AG04450 (cell line): Measurements from ENCODE around the gene DCHS2. TPM values are rescaled to one million over a fixed set of nuclear protein-coding genes. Genes with fewer than 3 reads are reported as not detected.
"Not testable (repeated sequence)": the region's sequence is repeated elsewhere in the genome, so short reads cannot be mapped to it uniquely, and the experiment has no call there.

Experiments
- CTCF ChIA-PET: fragments of 300-600, 350-600 bp; formaldehyde crosslinking; extraction: SDS; loops from one replicate; lab custom pipeline; 2022; ENCODE audit warnings: antibody characterized with exemption, inconsistent platforms; lab: Charles Lee
- POLR2A ChIA-PET: fragments of 350-600 bp; formaldehyde crosslinking; extraction: SDS; loops from one replicate; lab custom pipeline; 2021; ENCODE audit warnings: antibody characterized with exemption, inconsistent platforms; lab: Yijun Ruan, JAX
- DNase-seq: peaks from one replicate; pipeline ENCODE4 v3.0.0-alpha.2; 2011; ENCODE audit warnings: low read depth, low spot score
- H3K27ac ChIP-seq: one replicate; pipeline ENCODE4 v1.5.1; 2012; ENCODE audit warnings: low read depth, low read length, control low read depth
- H3K27me3 ChIP-seq: one replicate; pipeline ENCODE4 v1.6.0; 2012; ENCODE audit warnings: low read length; ENCODE audit not compliant: control insufficient read depth, insufficient read depth
- H3K4me3 ChIP-seq: 2 replicates; pipeline ENCODE4 v1.5.1; 2011; ENCODE audit warnings: mild to moderate bottlenecking, low read depth, low read length, control low read depth
- H3K9me3 ChIP-seq: 2 replicates; pipeline ENCODE4 v1.5.1; 2012; ENCODE audit warnings: low read length; ENCODE audit not compliant: control insufficient read depth, insufficient read depth
- polyA plus RNA-seq: library from polyadenylated mRNA; depleted of rRNA; stranded (reverse); fragments of >200 nt; gene quantifications from 2 replicates; pipeline ENCODE4 v1.2.3, GENCODE V29; 2011
- TF ChIP-seq, protein P1 (sequence below): IDR thresholded peaks from 2 replicates; pipeline ENCODE4 v1.5.1; 2011; ENCODE audit warnings: low read depth, low read length, control low read depth, inconsistent platforms

The DCHS2 gene
- polyA plus RNA-seq, 1 experiment, result not detected

GRCh38 chr4:154222875-154223274, 268.7 kb downstream of the DCHS2 start:
- Histone ChIP-seq H3K27ac (no peak overlapping the region), H3K27me3 (no peaks in the 10 kb centered on the region), H3K4me3 (no peak overlapping the region), H3K9me3 (peaks cover 5% of the 10 kb centered on the region; the same call in 1 of the 2 replicates)
- ChIA-PET CTCF (no interaction called here), POLR2A (no interaction called here)
- DNase-seq, result no peak
- TF ChIP-seq, protein P1, sequence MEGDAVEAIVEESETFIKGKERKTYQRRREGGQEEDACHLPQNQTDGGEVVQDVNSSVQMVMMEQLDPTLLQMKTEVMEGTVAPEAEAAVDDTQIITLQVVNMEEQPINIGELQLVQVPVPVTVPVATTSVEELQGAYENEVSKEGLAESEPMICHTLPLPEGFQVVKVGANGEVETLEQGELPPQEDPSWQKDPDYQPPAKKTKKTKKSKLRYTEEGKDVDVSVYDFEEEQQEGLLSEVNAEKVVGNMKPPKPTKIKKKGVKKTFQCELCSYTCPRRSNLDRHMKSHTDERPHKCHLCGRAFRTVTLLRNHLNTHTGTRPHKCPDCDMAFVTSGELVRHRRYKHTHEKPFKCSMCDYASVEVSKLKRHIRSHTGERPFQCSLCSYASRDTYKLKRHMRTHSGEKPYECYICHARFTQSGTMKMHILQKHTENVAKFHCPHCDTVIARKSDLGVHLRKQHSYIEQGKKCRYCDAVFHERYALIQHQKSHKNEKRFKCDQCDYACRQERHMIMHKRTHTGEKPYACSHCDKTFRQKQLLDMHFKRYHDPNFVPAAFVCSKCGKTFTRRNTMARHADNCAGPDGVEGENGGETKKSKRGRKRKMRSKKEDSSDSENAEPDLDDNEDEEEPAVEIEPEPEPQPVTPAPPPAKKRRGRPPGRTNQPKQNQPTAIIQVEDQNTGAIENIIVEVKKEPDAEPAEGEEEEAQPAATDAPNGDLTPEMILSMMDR, result no peak

- Histone ChIP-seq H3K4me3 (no peak overlapping the region), H3K9me3 (peaks cover 5% of the 10 kb centered on the region; the same call in 1 of the 2 replicates), H3K27me3 (no peaks in the 10 kb centered on the region), H3K27ac (no peak overlapping the region)
- ChIA-PET CTCF (no interaction called here), POLR2A (no interaction called here)
- TF ChIP-seq, protein P1, result no peak
- DNase-seq, result no peak
These were observed 273.5 kb downstream of the DCHS2 start for GRCh38 chr4:154218051-154218450.

DNA sequence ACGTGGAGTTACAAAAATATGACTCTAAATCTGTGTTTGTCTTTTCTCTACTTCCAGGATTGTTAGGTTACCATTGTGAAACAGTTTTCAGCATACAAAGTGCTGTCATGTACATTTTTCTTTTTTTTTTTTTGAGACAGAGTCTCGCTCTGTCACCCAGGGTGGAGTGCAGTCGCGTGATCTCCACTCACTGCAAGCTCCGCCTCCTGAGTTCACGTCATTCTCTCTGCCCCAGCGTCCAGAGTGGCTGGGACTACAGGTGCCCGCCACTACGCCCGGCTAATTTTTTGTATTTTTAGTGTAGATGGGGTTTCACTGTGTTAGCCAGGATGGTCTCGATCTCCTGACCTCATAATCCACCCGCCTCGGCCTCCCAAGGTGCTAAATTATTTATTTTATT, 274.2 kb downstream of the DCHS2 start:
- CTCF ChIA-PET, DNase-seq, H3K9me3 ChIP-seq, H3K27ac ChIP-seq, H3K27me3 ChIP-seq, POLR2A ChIA-PET, H3K4me3 ChIP-seq: not testable (repeated sequence)

GRCh38 chr4:154211506-154211905, 280.1 kb downstream of the DCHS2 start:
- Histone ChIP-seq H3K27ac (no peak overlapping the region), H3K27me3 (no peaks in the 10 kb centered on the region), H3K9me3 (peaks cover 5% of the 10 kb centered on the region), H3K4me3 (no peak overlapping the region)
- DNase-seq, result no peak
- POLR2A ChIA-PET, result no interaction called here
- CTCF ChIA-PET, result no interaction called here
- TF ChIP-seq, protein P1, result no peak

GRCh38 chr4:154208424-154208823, 283.2 kb downstream of the DCHS2 start:
- H3K27ac ChIP-seq, result no peak overlapping the region
- ChIA-PET CTCF (no interaction called here), POLR2A (no interaction called here)
- TF ChIP-seq, protein P1, result no peak
- no peaks in the 10 kb centered on the region for H3K27me3 ChIP-seq
- no peak for DNase-seq
- H3K4me3 ChIP-seq, result no peak overlapping the region
- H3K9me3 ChIP-seq, result peaks cover 5% of the 10 kb centered on the region

DNA sequence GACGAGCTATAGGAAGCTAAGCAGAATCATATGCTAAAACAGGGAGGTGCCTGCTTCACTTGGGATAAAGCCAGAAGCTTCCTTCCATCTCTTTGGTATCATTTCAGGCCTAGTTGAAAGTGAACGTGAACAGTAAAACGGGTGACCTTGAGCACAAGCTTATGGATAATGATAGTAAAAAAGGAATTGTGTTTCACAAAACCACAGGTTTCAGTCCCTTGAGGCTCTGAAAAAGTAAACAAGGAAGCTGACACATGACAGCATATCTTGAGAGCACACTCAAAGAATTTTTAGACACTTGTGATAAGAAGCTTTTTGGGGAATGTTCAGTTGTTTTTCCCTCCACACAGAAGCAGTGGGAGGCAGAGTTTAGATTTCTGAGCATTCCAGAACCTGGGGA, 286.1 kb downstream of the DCHS2 start:
- POLR2A ChIA-PET, result no interaction called here
- H3K9me3 ChIP-seq, result peaks cover 5% of the 10 kb centered on the region
- H3K27me3 ChIP-seq, result no peaks in the 10 kb centered on the region
- CTCF ChIA-PET, result no interaction called here
- TF ChIP-seq, protein P1, result no peak
- no peak overlapping the region for H3K4me3 ChIP-seq
- no peak overlapping the region for H3K27ac ChIP-seq
- DNase-seq, result no peak
